Measurements from ENCODE around the gene ANKRD13B. TPM values are rescaled to one million over a fixed set of nuclear protein-coding genes. Genes with fewer than 3 reads are reported as not detected.

The ANKRD13B gene
- total RNA-seq, 1 donor from 2014 or later: 24.5 TPM

- Mint-ChIP-seq H3K4me3 (ENCODE audit: unreplicated experiment) (peak overlapping the region; percentile 88), H3K4me1 (ENCODE audit: low read depth) (peaks cover 31% of the 10 kb centered on the region), H3K27ac (ENCODE audit: unreplicated experiment) (peak overlapping the region; percentile 77), H3K9me3 (ENCODE audit: low read depth) (no peaks in the 10 kb centered on the region), H3K27me3 (ENCODE audit: low read depth) (no peaks in the 10 kb centered on the region), H3K36me3 (ENCODE audit: low read depth) (peaks cover 5% of the 10 kb centered on the region)
- peak; percentile 83 for DNase-seq (ENCODE audit: low spot score)
- TF ChIP-seq CTCF (IDR thresholded peaks at IDR 0.05): no peak
Measured at GRCh38 chr17:29569245-29569950, 23.5 kb upstream of the ANKRD13B start.

- Mint-ChIP-seq H3K27ac (ENCODE audit: unreplicated experiment) (no peak overlapping the region), H3K4me1 (ENCODE audit: low read depth) (peaks cover 31% of the 10 kb centered on the region), H3K36me3 (ENCODE audit: low read depth) (peaks cover 9% of the 10 kb centered on the region), H3K27me3 (ENCODE audit: low read depth) (no peaks in the 10 kb centered on the region), H3K9me3 (ENCODE audit: low read depth) (no peaks in the 10 kb centered on the region), H3K4me3 (ENCODE audit: unreplicated experiment) (peak overlapping the region; percentile 49)
- TF ChIP-seq CTCF (IDR thresholded peaks at IDR 0.05): no peak
- DNase-seq (ENCODE audit: low spot score): peak; percentile 52
Measured at GRCh38 chr17:29570521-29570920, 22.4 kb upstream of the ANKRD13B start.

- no peak overlapping the region for H3K4me3 Mint-ChIP-seq (ENCODE audit: unreplicated experiment)
Measured at GRCh38 chr17:29571486-29571882, 21.4 kb upstream of the ANKRD13B start.

GRCh38 chr17:29571883-29572681, 20.9 kb upstream of the ANKRD13B start:
- no peak overlapping the region for H3K27ac Mint-ChIP-seq (ENCODE audit: unreplicated experiment)

More at GRCh38 chr17:29571486-29571882, 21.4 kb upstream of the ANKRD13B start:
- Mint-ChIP-seq H3K27ac (ENCODE audit: unreplicated experiment) (no peak overlapping the region), H3K36me3 (ENCODE audit: low read depth) (peaks cover 9% of the 10 kb centered on the region), H3K27me3 (ENCODE audit: low read depth) (no peaks in the 10 kb centered on the region), H3K9me3 (ENCODE audit: low read depth) (no peaks in the 10 kb centered on the region), H3K4me1 (ENCODE audit: low read depth) (peaks cover 24% of the 10 kb centered on the region)
- peak; percentile 51 for DNase-seq (ENCODE audit: low spot score)
- TF ChIP-seq CTCF (IDR thresholded peaks at IDR 0.05): no peak

More at GRCh38 chr17:29571883-29572681, 20.9 kb upstream of the ANKRD13B start:
- Mint-ChIP-seq H3K4me1 (ENCODE audit: low read depth) (peaks cover 24% of the 10 kb centered on the region), H3K4me3 (ENCODE audit: unreplicated experiment) (no peak overlapping the region), H3K27me3 (ENCODE audit: low read depth) (no peaks in the 10 kb centered on the region), H3K9me3 (ENCODE audit: low read depth) (no peaks in the 10 kb centered on the region), H3K36me3 (ENCODE audit: low read depth) (peaks cover 9% of the 10 kb centered on the region)
- no peak for TF ChIP-seq CTCF (IDR thresholded peaks at IDR 0.05)
- peak; percentile 90 for DNase-seq (ENCODE audit: low spot score)
